OCI-LY1 (cell line): Measurements from ENCODE around the gene SORBS1.

Experiments
- CTCF ChIP-seq: fragments of 200-600 bp; sonication (generic), shearing (Covaris generic); IDR thresholded peaks from 2 replicates; pipeline ENCODE4 v1.5.1; 2017; ENCODE audit warnings: mild to moderate bottlenecking, antibody characterized with exemption, low read length, moderate library complexity, mixed read lengths
- EZH2 ChIP-seq: fragments of 200-600 bp; sonication (generic), shearing (Covaris generic); IDR thresholded peaks from 2 replicates; pipeline ENCODE4 v1.8.0; 2017; ENCODE audit warnings: borderline replicate concordance, mixed run types, mild to moderate bottlenecking, antibody characterized with exemption, low read length, moderate library complexity, mixed read lengths

- TF ChIP-seq CTCF (no peak), EZH2 (no peak)
These were observed 94.0 kb downstream of the SORBS1 start for GRCh38 chr10:95467162-95467599.
